GM18520 (cell line): ENCODE measurements around the gene SGO2.
"Not testable (repeated sequence)": the region's sequence is repeated elsewhere in the genome, so short reads cannot be mapped to it uniquely, and the experiment has no call there.

ENCODE experiments used
- ATAC-seq: cut with Tn5 transposase; IDR thresholded peaks from one replicate; pipeline ENCODE4 v1.9.1; 2021; ENCODE audit not compliant: unreplicated experiment

Gene SGO2

GRCh38 chr2:200620606-200621390 is 94.8 kb downstream of the SGO2 start:
- no peak for ATAC-seq

- ATAC-seq = no peak
Observed at GRCh38 chr2:200622106-200622505, 96.1 kb downstream of the SGO2 start.

GRCh38 chr2:200624026-200624425 is 98.0 kb downstream of the SGO2 start:
- no peak for ATAC-seq

- ATAC-seq = no peak
Observed at GRCh38 chr2:200624658-200625057, 98.7 kb downstream of the SGO2 start.

- ATAC-seq = no peak
Observed at GRCh38 chr2:200625282-200625681, 99.3 kb downstream of the SGO2 start.

- ATAC-seq = no peak
Observed at GRCh38 chr2:200625958-200626363, 100.0 kb downstream of the SGO2 start.

GRCh38 chr2:200627110-200627770 is 101.2 kb downstream of the SGO2 start:
- ATAC-seq = no peak

- ATAC-seq = not testable (repeated sequence)
Observed at GRCh38 chr2:200628461-200628860, 102.5 kb downstream of the SGO2 start.

GRCh38 chr2:200631287-200631686 is 105.3 kb downstream of the SGO2 start:
- no peak for ATAC-seq
